Tibial nerve (tissue), 4 donors: ENCODE measurements around the gene SELENBP1.

ENCODE experiments used
- EP300 ChIP-seq, 2 donors: sonication (generic); formaldehyde crosslinking; IDR thresholded peaks; one replicate each; pipeline ENCODE4 v1.6.1; 2017; ENCODE audit warnings: antibody characterized with exemption in 2 of 2, mild to moderate bottlenecking in 1 of 2
- TF ChIP-seq, protein P1 (sequence below), 5 experiments: fragments of 200-600 bp in 3 of 5; fragments of 450-650 bp in 2 of 5; sonication (generic) in 3 of 5; IDR thresholded peaks; one replicate each; pipeline ENCODE4 v1.5.1; 2016 to 2019; ENCODE audit warnings: antibody characterized with exemption in 5 of 5, mild to moderate bottlenecking in 3 of 5, moderate library complexity in 2 of 5

DNA sequence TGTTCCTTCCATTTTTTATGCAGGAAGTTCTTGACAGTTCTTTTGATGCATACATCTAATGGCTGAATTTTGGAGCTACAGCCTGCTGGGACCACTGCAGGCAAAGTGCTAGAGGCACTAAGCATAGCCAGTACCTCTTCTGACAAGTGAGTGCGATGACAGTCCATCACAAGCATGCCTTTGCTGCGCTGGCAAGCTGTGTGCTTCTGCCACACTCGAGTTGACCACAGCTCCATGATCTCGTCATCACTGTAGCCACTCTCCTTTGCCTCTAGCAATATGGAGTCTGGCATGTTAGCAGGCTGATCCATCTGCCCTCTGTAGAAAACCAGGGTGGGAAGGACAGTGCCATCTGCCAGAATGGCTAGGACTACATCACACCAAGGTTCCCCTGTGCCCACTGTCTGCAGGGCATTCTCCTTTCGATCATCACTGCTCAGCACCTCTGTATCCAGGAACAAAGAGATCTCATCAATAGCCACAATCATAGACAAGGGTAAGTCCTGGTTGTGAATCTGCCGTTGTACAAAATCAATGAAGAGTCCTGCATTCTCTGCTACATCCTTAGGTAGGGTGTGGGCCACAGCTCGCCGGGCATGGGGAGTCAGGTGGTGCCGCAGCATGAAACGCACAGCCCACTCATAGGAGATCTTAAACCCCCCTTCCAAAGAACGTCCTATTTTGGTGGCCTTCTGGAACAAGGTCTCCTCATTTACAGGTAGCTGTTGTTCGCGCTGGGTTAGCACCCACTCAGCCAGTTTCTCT lies 32.9 kb upstream of the SELENBP1 start:
- TF ChIP-seq, protein P1, sequence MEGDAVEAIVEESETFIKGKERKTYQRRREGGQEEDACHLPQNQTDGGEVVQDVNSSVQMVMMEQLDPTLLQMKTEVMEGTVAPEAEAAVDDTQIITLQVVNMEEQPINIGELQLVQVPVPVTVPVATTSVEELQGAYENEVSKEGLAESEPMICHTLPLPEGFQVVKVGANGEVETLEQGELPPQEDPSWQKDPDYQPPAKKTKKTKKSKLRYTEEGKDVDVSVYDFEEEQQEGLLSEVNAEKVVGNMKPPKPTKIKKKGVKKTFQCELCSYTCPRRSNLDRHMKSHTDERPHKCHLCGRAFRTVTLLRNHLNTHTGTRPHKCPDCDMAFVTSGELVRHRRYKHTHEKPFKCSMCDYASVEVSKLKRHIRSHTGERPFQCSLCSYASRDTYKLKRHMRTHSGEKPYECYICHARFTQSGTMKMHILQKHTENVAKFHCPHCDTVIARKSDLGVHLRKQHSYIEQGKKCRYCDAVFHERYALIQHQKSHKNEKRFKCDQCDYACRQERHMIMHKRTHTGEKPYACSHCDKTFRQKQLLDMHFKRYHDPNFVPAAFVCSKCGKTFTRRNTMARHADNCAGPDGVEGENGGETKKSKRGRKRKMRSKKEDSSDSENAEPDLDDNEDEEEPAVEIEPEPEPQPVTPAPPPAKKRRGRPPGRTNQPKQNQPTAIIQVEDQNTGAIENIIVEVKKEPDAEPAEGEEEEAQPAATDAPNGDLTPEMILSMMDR (IDR thresholded peaks at IDR 0.05): no peak
- TF ChIP-seq EP300 (IDR thresholded peaks at IDR 0.05): no peak
